ENCODE results near the gene ADCY9. TPM values are rescaled to one million over a fixed set of nuclear protein-coding genes. Genes with fewer than 3 reads are reported as not detected.

The ADCY9 gene
- total RNA-seq, 1 experiment from 2014 or later = 7.1 TPM

- intact Hi-C loops (cut with micrococcal nuclease; ENCODE audit: unreplicated experiment) = no loop called here
- TF ChIP-seq CTCF (IDR thresholded peaks at IDR 0.05; ENCODE audit: unreplicated experiment) = no peak
- Mint-ChIP-seq H3K36me3 (ENCODE audit: insufficient read depth, unreplicated experiment) (no peaks in the 10 kb centered on the region), H3K4me3 (ENCODE audit: low read depth, unreplicated experiment) (no peak overlapping the region), H3K4me1 (ENCODE audit: low read depth, unreplicated experiment) (no peaks in the 10 kb centered on the region), H3K27ac (ENCODE audit: unreplicated experiment) (no peak overlapping the region), H3K9me3 (ENCODE audit: low read depth, unreplicated experiment) (no peaks in the 10 kb centered on the region), H3K27me3 (ENCODE audit: unreplicated experiment) (no peaks in the 10 kb centered on the region)
- DNase-seq = no peak
- BruUV-seq (replicated peaks) = no TSS peak
- CTCF ChIA-PET = no interaction called here
Observed at GRCh38 chr16:4093495-4094126, 22.6 kb downstream of the ADCY9 start.

DNA sequence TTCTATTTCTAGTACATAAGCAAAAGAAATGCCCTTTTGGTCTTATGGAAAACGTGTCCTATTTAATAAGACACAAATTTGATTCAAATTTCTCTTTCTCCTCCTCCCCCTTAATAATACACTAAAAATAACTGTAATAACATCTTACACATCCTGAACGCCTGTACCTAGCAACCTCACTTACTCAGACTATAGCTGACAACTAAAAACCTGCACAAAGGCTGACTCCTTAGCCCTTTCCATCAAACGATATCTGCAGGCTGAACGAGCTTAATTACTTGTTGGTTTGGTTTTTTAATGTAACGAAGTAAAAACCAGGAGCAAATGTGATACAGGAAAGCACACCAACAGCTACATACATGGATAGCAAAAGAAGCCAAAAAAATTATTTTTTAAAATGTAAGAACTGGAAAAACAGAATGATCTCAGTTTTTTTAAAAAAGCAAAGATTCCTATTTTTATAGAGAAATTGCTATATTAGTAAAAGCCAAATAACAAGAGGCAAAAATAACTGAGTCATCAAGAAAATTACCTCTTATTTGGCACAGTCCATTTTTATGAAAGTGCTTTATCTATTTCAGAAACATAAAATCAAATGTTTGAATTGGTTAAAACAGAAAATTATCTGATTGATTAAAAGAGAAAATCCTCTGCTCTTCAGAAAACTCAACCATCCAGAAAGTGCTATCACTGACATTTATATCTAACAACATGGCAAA, 23.5 kb downstream of the ADCY9 start:
- DNase-seq = no peak
- intact Hi-C loops (cut with micrococcal nuclease; ENCODE audit: unreplicated experiment) = no loop called here
- H3K9me3 Mint-ChIP-seq (ENCODE audit: low read depth, unreplicated experiment) = no peaks in the 10 kb centered on the region
- TF ChIP-seq CTCF (IDR thresholded peaks at IDR 0.05; ENCODE audit: unreplicated experiment) = no peak
- H3K27me3 Mint-ChIP-seq (ENCODE audit: unreplicated experiment) = no peaks in the 10 kb centered on the region
- H3K4me1 Mint-ChIP-seq (ENCODE audit: low read depth, unreplicated experiment) = no peaks in the 10 kb centered on the region
- no peak overlapping the region for H3K4me3 Mint-ChIP-seq (ENCODE audit: low read depth, unreplicated experiment)
- no peaks in the 10 kb centered on the region for H3K36me3 Mint-ChIP-seq (ENCODE audit: insufficient read depth, unreplicated experiment)
- CTCF ChIA-PET = no interaction called here
- H3K27ac Mint-ChIP-seq (ENCODE audit: unreplicated experiment) = no peak overlapping the region
- no TSS peak for BruUV-seq (replicated peaks)

DNA sequence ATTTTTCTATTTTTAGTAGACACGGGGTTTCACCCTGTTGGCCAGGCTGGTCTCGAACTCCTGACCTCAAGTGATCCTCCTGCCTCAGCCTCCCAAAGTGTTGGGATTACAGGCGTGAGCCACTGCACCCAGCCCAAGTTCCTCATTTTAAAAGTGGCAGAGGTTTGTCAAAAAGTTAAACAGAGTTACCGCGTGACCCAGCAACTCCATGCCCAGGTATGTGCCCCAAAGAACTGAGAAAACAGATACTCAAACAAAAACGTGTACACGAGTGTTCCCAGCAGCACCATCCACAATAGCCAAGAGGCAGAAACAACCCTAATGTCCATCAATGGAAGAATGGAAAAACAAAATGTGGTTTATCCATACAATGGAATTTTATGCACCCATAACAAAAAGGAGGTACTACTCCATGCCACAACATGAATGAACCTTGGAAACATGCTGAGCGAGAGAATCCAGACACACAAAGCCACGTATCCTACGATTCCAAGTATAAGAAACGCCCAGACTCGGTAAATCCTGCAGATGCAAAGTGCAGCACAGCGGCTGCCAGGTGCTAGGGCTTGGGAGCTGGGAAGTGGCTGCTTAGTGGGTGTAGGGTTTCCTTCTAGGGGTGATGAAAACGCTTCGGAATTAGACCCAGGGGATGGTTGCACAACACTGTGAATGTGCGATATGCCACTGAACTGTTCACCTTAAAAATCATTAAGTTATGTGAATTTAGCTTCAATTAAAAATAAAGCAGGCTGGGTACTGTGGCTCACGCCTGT, 24.8 kb downstream of the ADCY9 start:
- H3K36me3 Mint-ChIP-seq (ENCODE audit: insufficient read depth, unreplicated experiment) = no peaks in the 10 kb centered on the region
- no TSS peak for BruUV-seq (replicated peaks)
- no peak overlapping the region for H3K27ac Mint-ChIP-seq (ENCODE audit: unreplicated experiment)
- no peak for DNase-seq
- no peak for TF ChIP-seq CTCF (IDR thresholded peaks at IDR 0.05; ENCODE audit: unreplicated experiment)
- CTCF ChIA-PET = no interaction called here
- no peak overlapping the region for H3K4me3 Mint-ChIP-seq (ENCODE audit: low read depth, unreplicated experiment)
- intact Hi-C loops (cut with micrococcal nuclease; ENCODE audit: unreplicated experiment) = no loop called here
- no peaks in the 10 kb centered on the region for H3K27me3 Mint-ChIP-seq (ENCODE audit: unreplicated experiment)
- H3K9me3 Mint-ChIP-seq (ENCODE audit: low read depth, unreplicated experiment) = no peaks in the 10 kb centered on the region
- H3K4me1 Mint-ChIP-seq (ENCODE audit: low read depth, unreplicated experiment) = peaks cover 7% of the 10 kb centered on the region

- BruUV-seq (replicated peaks) = no TSS peak
- intact Hi-C loops (cut with micrococcal nuclease; ENCODE audit: unreplicated experiment) = no loop called here
- Mint-ChIP-seq H3K9me3 (ENCODE audit: low read depth, unreplicated experiment) (no peaks in the 10 kb centered on the region), H3K36me3 (ENCODE audit: insufficient read depth, unreplicated experiment) (no peaks in the 10 kb centered on the region), H3K4me3 (ENCODE audit: low read depth, unreplicated experiment) (no peak overlapping the region), H3K4me1 (ENCODE audit: low read depth, unreplicated experiment) (peaks cover 17% of the 10 kb centered on the region), H3K27me3 (ENCODE audit: unreplicated experiment) (no peaks in the 10 kb centered on the region), H3K27ac (ENCODE audit: unreplicated experiment) (no peak overlapping the region)
- DNase-seq = no peak
- no peak for TF ChIP-seq CTCF (IDR thresholded peaks at IDR 0.05; ENCODE audit: unreplicated experiment)
- CTCF ChIA-PET = no interaction called here
Observed at GRCh38 chr16:4090351-4090851, 25.8 kb downstream of the ADCY9 start.
